ENCODE measurements around the gene PCDHA7. TPM values are rescaled to one million over a fixed set of nuclear protein-coding genes. Genes with fewer than 3 reads are reported as not detected.

PCDHA7 gene
- total RNA-seq, 4 donors from 2014 or later = 1.2 to 2.9 (median 1.7) TPM

Other genes starting within 250 kb of the PCDHA7 start
- 10 to 100 TPM; 54.6 to 81.0 (median 77.0) TPM for gene CD14, start 201.1 kb upstream of the PCDHA7 start, total RNA-seq
- 100 to 1,000 TPM in 1 of 4 donors, 10 to 100 TPM in 3; 72.8 to 129 (median 93.0) TPM for gene TMCO6, start 194.8 kb upstream of the PCDHA7 start, total RNA-seq
- gene NDUFA2, start 186.6 kb upstream of the PCDHA7 start, total RNA-seq = 10 to 100 TPM; 52.2 to 80.6 (median 64.3) TPM
- 100 to 1,000 TPM in 2 of 4 donors, 10 to 100 TPM in 2; 91.6 to 142 (median 108) TPM for gene IK, start 186.4 kb upstream of the PCDHA7 start, total RNA-seq
- gene WDR55, start 169.4 kb upstream of the PCDHA7 start, total RNA-seq = 10 to 100 TPM; 15.1 to 33.0 (median 21.1) TPM
- 1 to 10 TPM; 1.3 to 6.1 (median 2.0) TPM for gene DND1, start 160.7 kb upstream of the PCDHA7 start, total RNA-seq
- gene HARS1, start 142.9 kb upstream of the PCDHA7 start, total RNA-seq = 10 to 100 TPM; 45.4 to 63.9 (median 48.6) TPM
- 10 to 100 TPM; 33.9 to 41.2 (median 35.1) TPM for gene HARS2, start 142.8 kb upstream of the PCDHA7 start, total RNA-seq
- gene ZMAT2, start 133.8 kb upstream of the PCDHA7 start, total RNA-seq = 10 to 100 TPM; 25.5 to 43.1 (median 33.6) TPM
- gene PCDHA1, start 48.1 kb upstream of the PCDHA7 start, total RNA-seq = not detected
- gene PCDHA2, start 39.4 kb upstream of the PCDHA7 start, total RNA-seq = under 1 TPM in 1 of 4 donors, not detected in 3; 0.21 TPM
- 1 to 10 TPM in 1 of 4 donors, under 1 TPM in 3; 0.84 to 3.5 (median 0.94) TPM for gene PCDHA3, start 33.2 kb upstream of the PCDHA7 start, total RNA-seq
- 1 to 10 TPM; 1.6 to 5.7 (median 2.0) TPM for gene PCDHA4, start 27.2 kb upstream of the PCDHA7 start, total RNA-seq
- 1 to 10 TPM in 1 of 4 donors, under 1 TPM in 3; 0.39 to 2.7 (median 0.54) TPM for gene PCDHA5, start 12.7 kb upstream of the PCDHA7 start, total RNA-seq
- gene PCDHA6, start 6.3 kb upstream of the PCDHA7 start, total RNA-seq = 1 to 10 TPM; 1.3 to 1.9 (median 1.4) TPM
- 1 to 10 TPM in 1 of 4 donors, under 1 TPM in 3; 0.63 to 2.0 (median 0.84) TPM for gene PCDHA8, start 6.9 kb downstream of the PCDHA7 start, total RNA-seq
- 1 to 10 TPM in 1 of 4 donors, under 1 TPM in 3; 0.39 to 1.8 (median 0.64) TPM for gene PCDHA9, start 14.1 kb downstream of the PCDHA7 start, total RNA-seq
- gene PCDHA10, start 21.6 kb downstream of the PCDHA7 start, total RNA-seq = 1 to 10 TPM in 3 of 4 donors, under 1 TPM in 1; 0.78 to 4.4 (median 2.4) TPM
- 1 to 10 TPM in 1 of 4 donors, under 1 TPM in 3; 0.60 to 1.3 (median 0.91) TPM for gene PCDHA11, start 34.7 kb downstream of the PCDHA7 start, total RNA-seq
- 10 to 100 TPM in 1 of 4 donors, 1 to 10 TPM in 3; 3.3 to 10.5 (median 6.7) TPM for gene PCDHA12, start 41.0 kb downstream of the PCDHA7 start, total RNA-seq
- gene PCDHA13, start 47.9 kb downstream of the PCDHA7 start, total RNA-seq = 1 to 10 TPM in 3 of 4 donors, under 1 TPM in 1; 0.66 to 3.0 (median 1.7) TPM
- gene PCDHAC1, start 92.0 kb downstream of the PCDHA7 start, total RNA-seq = 1 to 10 TPM; 1.2 to 3.3 (median 2.7) TPM
- gene PCDHAC2, start 132.2 kb downstream of the PCDHA7 start, total RNA-seq = 1 to 10 TPM in 3 of 4 donors, under 1 TPM in 1; 0.78 to 4.2 (median 2.5) TPM
- gene PCDHB1, start 217.1 kb downstream of the PCDHA7 start, total RNA-seq = under 1 TPM in 1 of 4 donors, not detected in 3; 0.21 TPM